Retina (tissue), 1 donor: ENCODE data around the gene FAM193B.

ENCODE experiments used
- DNase-seq: peaks from one replicate; pipeline ENCODE4 v3.0.0-alpha.2; 2016

FAM193B gene

DNA sequence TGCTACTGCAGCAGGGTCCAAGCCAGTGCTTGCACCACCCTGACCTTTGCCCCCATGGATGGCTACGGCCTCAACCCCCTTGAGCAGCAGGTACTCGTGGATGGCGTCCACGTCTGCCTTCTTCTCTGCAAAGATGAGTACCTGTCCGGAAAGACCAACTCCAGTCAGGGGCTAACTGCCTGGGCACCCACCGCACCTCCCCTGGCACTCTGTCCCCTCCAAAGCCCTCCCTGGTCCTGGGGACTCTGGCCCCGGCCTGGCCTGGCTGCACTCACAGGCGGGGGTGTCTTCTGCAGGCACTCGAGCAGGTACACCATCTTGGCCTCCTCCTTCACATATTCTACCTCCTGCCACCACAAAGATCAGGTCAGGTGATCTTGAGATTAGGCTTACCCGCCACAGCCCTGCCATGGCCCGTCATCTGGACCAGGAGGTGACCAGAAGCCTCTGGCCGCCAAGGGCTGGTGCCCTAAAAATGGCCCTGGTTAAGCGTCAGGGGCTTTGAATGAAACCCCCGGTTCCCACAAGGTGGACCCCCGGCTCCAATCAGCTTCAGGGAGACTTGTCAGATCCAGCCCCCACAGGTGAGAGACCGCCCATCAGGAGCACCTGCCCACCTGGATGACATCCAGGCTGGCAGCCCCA lies 41.5 kb downstream of the FAM193B start:
- no peak for DNase-seq

DNA sequence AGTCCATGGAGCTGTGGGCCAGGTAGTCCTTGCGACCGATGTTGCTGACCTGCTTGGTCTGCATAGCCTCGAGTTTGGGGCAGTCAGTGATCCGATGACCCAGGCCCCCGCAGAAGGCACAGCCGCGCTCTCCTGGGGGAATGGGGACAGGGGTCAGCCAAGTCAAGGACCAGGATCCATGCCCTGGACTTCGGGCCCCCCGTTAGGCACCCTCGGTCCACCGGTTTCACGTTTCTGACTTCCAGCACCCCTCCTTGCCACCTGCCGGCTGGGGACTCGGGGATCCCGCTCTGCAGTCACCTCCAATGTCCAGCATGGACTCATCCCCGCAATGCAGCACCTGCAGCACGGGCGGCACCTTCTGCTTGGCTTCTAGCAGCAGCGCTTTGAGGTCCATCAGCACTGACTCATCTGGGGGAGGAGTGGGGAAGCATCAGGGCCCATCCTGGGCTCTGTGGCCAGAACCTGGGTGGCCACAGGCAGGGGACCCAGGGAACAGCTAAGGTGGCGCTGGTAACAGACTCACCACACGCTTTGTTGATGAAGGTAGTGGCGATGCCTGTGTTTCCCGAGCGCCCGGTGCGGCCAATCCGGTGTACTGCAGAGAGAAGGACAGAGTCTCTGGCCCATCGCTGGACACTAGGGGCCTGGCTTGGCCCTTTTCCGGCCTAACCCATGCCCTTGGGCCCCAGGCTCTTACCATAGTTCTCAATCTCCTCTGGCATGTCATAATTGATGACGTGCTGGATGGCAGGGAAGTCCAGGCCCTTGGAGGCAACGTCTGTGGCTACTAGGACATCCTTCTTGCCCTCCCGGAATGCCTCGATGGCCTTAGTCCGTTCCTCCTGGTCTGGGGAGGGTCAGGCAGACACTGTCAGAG lies 42.3 kb downstream of the FAM193B start:
- no peak for DNase-seq

DNA sequence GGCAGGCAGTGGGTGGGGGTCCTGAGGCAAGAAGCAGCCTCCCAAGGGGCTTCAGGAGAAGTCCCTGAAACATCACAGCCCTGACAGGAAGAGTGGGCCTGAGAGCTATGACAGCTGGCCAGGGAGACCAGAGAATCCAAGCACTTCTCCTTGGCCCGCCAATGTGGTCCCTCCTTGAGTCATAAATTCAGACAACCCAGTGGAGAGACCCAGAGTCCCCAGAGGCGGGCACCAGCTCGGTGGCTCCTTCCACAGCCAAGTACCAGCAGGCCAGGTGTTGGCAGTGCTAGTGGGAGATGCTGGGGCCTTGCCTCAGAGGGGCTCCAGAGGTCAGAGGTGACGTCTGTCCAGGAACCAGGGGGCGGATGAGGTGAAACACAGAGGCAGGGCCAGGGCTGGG lies 43.2 kb downstream of the FAM193B start:
- DNase-seq, result no peak

DNA sequence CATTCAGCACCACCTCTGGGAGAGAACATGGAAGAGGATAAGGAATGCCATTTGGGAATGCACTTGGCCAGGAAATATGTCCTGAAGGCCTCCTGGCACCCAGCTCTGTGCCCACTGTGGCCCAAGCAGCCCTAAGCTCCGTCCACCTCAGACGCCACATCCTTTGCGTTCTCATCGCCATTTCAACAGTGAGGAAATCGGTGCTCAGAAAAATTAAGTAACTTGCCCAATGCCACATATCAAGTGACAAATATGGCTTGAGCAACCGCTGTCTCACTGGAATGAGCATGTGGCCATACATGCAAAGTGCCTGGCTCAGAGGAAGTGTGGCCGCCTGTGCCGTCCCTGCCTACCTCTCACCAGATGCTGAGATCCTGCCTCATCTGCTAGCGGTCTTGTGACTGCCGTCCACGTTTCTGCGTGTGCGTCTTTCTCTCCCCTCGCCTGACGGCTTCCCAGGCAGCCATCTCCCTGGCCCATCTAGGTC lies 43.8 kb downstream of the FAM193B start:
- no peak for DNase-seq

GRCh38 chr5:177509991-177510566 lies 44.3 kb downstream of the FAM193B start:
- DNase-seq, result no peak

GRCh38 chr5:177509381-177509951 lies 44.9 kb downstream of the FAM193B start, which contains the start of gene DOK3:
Gene DOK3 (minus strand): TSS chr5:177509826. CDS start chr5:177509540, 286 bp downstream.
- DNase-seq, result no peak

DNA sequence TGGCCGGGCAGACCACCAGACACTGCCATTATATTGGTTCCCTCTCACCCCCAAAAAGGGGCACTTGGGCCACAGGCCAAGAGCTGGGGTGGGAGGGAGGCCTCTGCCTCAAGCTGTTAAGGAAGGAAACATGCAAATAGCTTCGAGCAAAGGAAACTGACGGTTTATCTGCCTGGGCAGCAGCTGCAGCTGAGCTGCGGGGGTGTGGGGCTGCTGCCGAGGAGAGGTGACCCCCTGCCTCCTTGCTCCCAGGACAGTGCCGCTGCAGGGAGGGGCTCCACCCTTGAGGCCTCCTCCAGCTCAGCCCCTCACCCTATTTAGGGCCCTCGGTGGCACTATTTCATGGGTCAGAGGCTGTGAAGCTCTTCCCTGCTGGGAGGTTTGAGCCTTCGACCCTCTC lies 45.5 kb downstream of the FAM193B start:
- peak; percentile 44 for DNase-seq

- DNase-seq, result no peak
These were observed 46.1 kb downstream of the FAM193B start for GRCh38 chr5:177508221-177508611.

GRCh38 chr5:177507596-177508220 lies 46.7 kb downstream of the FAM193B start:
- DNase-seq, result no peak

DNA sequence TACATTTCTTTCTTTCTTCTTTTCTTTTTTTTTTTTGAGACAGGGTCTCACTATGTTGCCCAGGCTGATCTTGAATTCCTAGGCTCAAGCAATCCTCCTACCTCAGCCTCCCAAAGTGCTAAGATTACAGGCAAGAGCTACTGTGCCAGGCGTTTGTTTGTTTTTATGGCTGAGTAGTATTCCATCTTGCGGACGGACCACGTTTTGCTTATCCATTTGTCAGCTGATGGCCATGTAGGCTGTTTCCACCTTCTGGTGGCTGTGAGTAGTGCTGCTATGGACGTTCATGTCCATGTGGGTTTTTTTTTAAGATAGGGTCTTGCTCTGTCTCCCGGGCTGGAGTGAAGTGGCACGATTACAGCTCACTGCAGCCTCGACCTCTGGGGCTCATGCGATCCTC lies 47.2 kb downstream of the FAM193B start:
- DNase-seq, result no peak

DNA sequence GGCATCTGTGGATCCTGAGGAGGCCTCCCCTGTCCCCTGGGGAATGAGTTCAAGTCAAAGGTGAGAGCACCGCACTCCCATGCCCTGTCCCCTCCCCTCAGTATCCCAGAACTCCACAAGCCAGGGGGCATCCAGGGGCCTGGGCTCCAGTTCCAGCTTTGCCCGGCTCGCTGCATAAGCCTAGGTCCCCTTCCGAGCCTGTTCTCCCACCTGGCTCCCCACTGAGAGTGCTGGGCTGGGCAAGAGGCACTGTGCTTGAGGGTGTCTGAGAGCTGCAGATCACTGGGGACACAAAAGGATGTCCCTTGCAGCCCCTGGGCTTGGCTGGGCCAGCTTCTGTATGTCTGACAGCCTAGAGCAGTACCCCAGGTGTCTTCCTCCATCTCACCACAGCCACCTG lies 49.3 kb downstream of the FAM193B start:
- DNase-seq, result no peak

GRCh38 chr5:177504086-177505056 lies 50.0 kb downstream of the FAM193B start:
- no peak for DNase-seq

DNA sequence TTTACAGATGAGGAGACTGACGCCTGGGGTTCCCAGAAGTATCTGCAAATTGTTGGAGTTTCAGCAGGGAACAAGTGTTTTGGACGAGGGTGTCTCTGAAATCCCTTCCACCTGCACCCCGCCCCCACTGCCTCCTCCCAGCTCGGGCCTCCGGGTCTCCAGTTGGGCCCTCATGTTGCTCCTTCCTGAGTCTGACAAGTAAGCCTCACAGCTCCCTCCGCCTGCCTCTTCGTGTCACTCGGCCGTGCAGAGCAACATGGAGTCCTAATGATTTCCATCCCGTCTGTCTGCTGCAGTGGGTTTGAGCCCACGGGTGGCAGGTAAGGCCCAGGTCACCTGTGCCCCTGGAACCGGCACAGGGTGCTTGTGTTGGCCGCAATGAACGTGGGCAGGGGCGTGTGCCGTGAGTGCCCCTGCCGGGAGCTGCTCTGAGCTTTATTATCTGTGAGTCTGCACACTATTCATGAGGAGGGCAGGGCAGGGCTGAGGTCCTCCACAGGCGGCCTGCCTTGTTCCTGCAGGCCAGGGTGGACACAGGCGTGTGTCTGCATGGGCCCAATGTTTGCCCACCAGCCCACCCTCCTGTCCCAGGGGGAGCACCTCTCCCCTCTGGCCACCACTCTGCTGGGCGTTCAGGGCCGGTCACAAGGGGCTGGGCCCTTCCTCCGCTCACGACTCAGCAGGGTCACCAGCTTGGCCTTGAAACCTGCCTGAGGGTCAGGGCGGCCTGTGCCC lies 50.8 kb downstream of the FAM193B start:
- no peak for DNase-seq

DNA sequence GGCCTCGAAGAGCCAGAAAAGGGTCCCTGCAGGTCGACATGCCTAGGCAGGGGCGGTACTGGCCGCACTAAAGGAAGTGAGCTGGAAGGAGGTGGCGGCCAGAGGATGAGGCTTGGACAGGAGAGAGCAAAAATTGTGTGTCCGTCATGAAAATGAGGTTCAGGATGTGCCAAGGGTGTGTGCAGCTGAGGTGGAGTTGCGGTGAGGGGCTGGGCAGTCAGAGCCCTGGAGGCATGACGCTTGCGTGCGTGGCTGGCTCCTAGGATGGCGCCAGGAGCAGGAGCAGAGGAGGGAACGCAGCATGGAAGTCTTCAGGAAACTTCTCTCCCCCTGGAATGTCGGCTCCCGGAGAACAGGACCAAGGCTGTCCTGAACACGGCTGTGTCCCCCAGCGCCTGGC lies 51.5 kb downstream of the FAM193B start:
- DNase-seq, result no peak

DNA sequence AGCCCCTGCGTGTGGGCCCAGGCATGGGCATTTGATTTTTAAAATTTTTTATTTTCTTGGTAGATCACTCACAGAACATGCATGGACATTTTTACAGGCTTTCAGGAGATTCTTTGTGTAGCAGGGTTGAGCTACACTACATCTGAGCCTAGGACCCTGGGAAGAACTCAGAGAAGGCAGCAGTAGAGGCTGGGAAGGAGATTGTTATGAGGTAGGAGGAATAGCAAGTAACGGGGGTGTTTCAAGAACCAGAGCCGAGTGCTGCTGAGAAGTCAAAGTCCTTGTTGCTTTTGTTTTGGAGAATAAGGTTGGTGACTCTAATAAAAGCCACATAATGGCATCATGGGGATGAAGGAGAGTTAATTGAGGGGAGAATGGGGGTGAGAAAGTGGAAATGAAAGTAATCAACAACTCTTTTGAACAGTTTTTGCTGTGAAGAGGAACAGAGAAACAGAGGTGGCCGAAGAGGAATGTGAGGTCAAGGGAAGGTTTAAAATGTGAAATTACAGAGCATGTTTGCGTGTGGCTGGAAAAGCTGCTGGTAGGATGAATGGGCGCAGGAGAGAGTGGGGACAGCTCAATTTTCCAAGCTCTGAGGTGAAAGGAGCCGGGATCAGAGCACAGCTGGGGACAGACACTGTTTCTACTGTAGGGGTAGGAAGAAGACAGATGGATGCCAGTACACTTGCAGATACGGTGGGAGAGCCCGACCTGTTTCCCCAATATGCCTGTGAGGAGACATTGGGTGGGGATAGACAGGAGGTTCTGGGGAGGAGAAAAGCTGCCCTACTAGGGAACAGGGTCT lies 52.3 kb downstream of the FAM193B start:
- no peak for DNase-seq

- DNase-seq, result peak; percentile 91
These were observed 53.5 kb downstream of the FAM193B start for GRCh38 chr5:177500685-177501522.

- DNase-seq, result no peak
These were observed 54.5 kb downstream of the FAM193B start for GRCh38 chr5:177499842-177500241.

DNA sequence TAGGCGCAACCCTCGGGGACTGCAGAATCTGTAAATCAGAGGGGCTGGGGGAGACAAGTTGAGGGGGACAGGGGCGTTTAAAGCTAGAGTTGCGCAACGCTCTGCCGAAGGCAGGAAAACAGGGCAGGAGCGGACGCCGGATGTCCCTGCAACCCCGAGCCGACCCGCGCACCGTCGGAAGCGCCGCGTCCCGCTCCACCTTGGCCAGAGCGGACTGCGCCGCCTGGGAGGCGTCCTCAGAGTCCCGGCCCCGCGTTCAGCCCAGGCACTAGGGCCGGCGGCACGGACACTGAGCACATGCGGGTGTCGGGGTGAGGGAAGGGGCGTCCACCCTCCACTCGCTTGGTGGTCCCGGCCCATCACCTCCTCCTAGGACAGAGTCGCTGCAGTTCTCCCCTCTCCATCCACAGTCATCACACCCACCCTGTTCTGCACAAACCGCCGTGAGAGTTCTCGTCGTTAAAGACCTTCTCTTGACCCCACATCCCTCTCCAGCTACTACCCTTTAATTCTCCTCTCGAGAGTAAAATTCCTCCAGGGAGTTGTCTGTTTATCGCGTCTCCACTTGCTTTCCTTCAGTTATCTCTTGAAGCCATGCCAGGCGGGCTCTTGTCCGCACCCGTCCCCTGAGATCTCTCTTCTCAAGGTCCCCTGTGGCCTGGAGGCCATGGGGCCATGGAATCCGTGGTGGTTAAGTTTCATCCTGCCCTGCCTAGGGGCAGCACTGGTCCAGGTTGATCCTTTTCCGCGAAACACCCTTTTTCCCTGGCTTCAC lies 56.2 kb downstream of the FAM193B start:
- DNase-seq, result no peak
